Activated CD8-positive, alpha-beta memory T cell treated with anti-CD3 and anti-CD28 coated beads, Interleukin-2, amount 50 U/mL, for 24 hours (primary cell): Measurements from ENCODE around the gene SLC26A3.
A peak's percentile ranks its signal among the peaks of the same experiment; 100 is the strongest.

ENCODE experiments used
- DNase-seq: peaks from one replicate; pipeline ENCODE4 v3.0.0-alpha.2; 2020; ENCODE audit errors: extremely low read depth

SLC26A3 gene

GRCh38 chr7:107744345-107744750 lies 58.7 kb downstream of the SLC26A3 start:
- no peak for DNase-seq

- peak; percentile 94 for DNase-seq
These were observed 59.3 kb downstream of the SLC26A3 start, which contains the start of gene CBLL1 for GRCh38 chr7:107743567-107744344. TSS of gene CBLL1 (plus strand) at chr7:107744142. CDS start at chr7:107744164, 22 bp downstream.

- no peak for DNase-seq
These were observed 60.1 kb downstream of the SLC26A3 start for GRCh38 chr7:107742678-107743566.

GRCh38 chr7:107728276-107728675 lies 74.7 kb downstream of the SLC26A3 start:
- no peak for DNase-seq

GRCh38 chr7:107726356-107727130 lies 76.5 kb downstream of the SLC26A3 start:
- no peak for DNase-seq

GRCh38 chr7:107725138-107725740 lies 77.8 kb downstream of the SLC26A3 start:
- no peak for DNase-seq

GRCh38 chr7:107723255-107723654 lies 79.8 kb downstream of the SLC26A3 start:
- DNase-seq: no peak

GRCh38 chr7:107721286-107721685 lies 81.7 kb downstream of the SLC26A3 start:
- DNase-seq: no peak

- DNase-seq: no peak
These were observed 84.4 kb downstream of the SLC26A3 start for GRCh38 chr7:107718456-107719193.

- no peak for DNase-seq
These were observed 87.5 kb downstream of the SLC26A3 start for GRCh38 chr7:107715531-107715930.
